Cardiac fibroblast (primary cell): Measurements from ENCODE around the gene KIAA1549.
"Not testable (repeated sequence)": the region's sequence is repeated elsewhere in the genome, so short reads cannot be mapped to it uniquely, and the experiment has no call there.

ENCODE experiments used
- DNase-seq, 2 donors: peaks; one replicate each; pipeline versions ENCODE4 v3.0.0 to v3.0.0-alpha.2; 2010; ENCODE audit warnings: low read depth in 2 of 2
- H3K4me3 ChIP-seq, 2 donors: replicated peaks in 1 of 2; 1 replicate in 1 of 2; 2 replicates in 1 of 2; pipeline ENCODE4 v1.5.1; 2011; ENCODE audit warnings: low read depth in 2 of 2, low read length in 2 of 2, mild to moderate bottlenecking in 2 of 2, moderate library complexity in 1 of 2
- CTCF ChIP-seq: IDR thresholded peaks from one replicate; pipeline ENCODE4 v1.5.1; 2011; ENCODE audit warnings: low read depth, mild to moderate bottlenecking, low read length, inconsistent platforms

The KIAA1549 gene

GRCh38 chr7:138797715-138798320 is 183.4 kb downstream of the KIAA1549 start, which contains the start of the genes ATP6V0A4 and TMEM213:
Gene ATP6V0A4, minus strand, starts transcription at chr7:138798196. Its CDS starts 26,949 bp downstream, at chr7:138771247.
Gene TMEM213, plus strand, starts transcription at chr7:138797994. Its CDS starts 111 bp downstream, at chr7:138798105.
- no peak for TF ChIP-seq CTCF
- no peak within 1 kb of the TSS for H3K4me3 ChIP-seq
- DNase-seq, result no peak

- DNase-seq, H3K4me3 ChIP-seq: not testable (repeated sequence)
These were observed 184.1 kb downstream of the KIAA1549 start for GRCh38 chr7:138797046-138797445.

DNA sequence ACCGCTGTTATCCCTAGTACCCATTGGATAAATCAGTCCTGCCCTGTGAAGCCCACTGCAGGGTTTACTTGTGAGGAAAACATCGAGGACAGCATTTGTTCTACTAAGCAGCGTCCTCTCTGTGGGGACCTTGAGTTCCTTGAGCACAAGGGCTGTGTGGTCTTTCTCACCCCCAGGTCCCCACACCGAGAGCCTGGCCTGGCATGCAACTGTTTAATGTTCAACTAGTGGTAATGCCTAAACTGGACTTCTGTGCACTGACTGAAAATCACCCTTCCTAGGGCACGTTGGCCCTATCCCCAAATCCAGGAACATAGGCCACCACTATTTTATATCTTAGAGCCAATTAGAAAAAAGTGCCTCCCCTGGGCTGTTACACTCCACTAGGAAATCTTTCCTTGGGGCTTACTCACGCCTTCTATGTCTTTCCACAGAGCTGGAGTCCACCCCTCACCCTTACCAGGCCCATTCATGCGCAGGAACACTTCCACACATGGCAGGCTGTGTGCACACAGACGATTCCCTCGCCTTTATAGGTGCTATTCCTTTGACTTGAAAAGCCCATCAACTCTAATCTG is 185.1 kb downstream of the KIAA1549 start:
- no peak for TF ChIP-seq CTCF
- no peak for DNase-seq
- H3K4me3 ChIP-seq, result no peak overlapping the region

DNA sequence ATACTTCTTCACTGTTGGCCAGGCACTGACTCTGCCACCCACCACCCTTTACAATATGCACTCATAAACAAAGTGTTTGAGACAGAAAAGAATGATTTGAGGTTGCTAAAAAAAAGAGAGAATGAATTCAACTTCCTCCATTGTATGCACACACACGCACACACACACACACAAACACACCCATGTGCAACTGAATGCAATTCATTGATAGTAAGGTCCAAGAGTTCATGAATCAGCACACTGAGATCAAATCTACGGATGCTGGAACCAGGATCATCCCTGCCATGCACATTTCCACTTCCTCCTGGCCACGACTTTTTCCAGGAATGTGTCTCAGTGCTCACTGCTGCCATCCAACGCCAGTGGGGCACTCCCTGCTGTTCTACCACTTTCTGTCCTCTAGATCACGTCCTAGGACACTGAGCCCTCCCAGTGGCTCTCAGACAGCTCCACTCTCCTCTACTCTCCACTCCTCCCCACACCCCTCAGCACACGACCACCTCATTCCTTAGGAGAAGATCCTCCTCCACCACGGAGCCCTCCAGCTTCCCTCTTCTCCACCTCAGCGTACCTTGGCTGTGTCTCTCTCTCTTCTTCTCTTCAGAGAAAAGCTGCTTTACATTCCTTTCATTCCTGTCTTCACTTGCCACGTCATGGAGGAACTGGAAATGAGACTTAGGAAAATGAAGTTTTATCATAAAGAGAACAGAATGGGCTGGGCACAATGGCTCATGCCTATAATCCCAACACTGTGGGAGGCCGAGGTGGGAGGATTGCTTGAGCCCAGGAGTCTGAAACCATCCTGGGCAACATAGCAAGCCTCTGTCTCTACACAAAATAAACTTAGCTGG is 195.4 kb downstream of the KIAA1549 start:
- DNase-seq, result peak; percentile 27 to 42
- TF ChIP-seq CTCF, result no peak
- no peak overlapping the region for H3K4me3 ChIP-seq

- no peak for DNase-seq
- no peak for TF ChIP-seq CTCF
- H3K4me3 ChIP-seq, result no peak overlapping the region
These were observed 196.5 kb downstream of the KIAA1549 start for GRCh38 chr7:138784692-138785091.
